HepG2 (cell line): ENCODE results near the gene KRT32. TPM values are rescaled to one million over a fixed set of nuclear protein-coding genes. Genes with fewer than 3 reads are reported as not detected.

Source experiments
- ATAC-seq: fragments of 200-7000 bp; cut with Tn5 transposase; 3 replicates; pipeline ENCODE4 v1.9.1; 2020; ENCODE audit warnings: mild to moderate bottlenecking, moderate library complexity
- BruUV-seq: library from RNA; stranded (reverse); fragments of 400-500 nt; replicated peaks from 2 replicates; lab custom pipeline; 2021; lab: Mats Ljungman, UMichigan
- CTCF ChIA-PET: fragments of 300-600 bp; formaldehyde crosslinking; extraction: SDS; loops from one replicate; lab custom pipeline; 2021; ENCODE audit warnings: low total read pairs, inconsistent platforms, low intra/inter-chr PET ratio; lab: Yijun Ruan, JAX
- POLR2A ChIA-PET: fragments of 350-600 bp; sonication (Branson Sonifier 250); formaldehyde crosslinking; loops from one replicate; lab custom pipeline; 2020; ENCODE audit warnings: antibody characterized with exemption, inconsistent platforms; lab: Yijun Ruan, JAX
- DNase-seq: peaks from one replicate; pipeline ENCODE4 v3.0.0-alpha.2; 2015; ENCODE audit warnings: low spot score
- FAIRE-seq: peaks from 3 replicates; lab custom pipeline; 2011; peaks lifted over from hg19 to GRCh38; lab: Jason Lieb, UNC
- H2AFZ ChIP-seq: one replicate; pipeline ENCODE4 v1.6.1; 2011; ENCODE audit warnings: low read length, inconsistent platforms
- H3K27ac ChIP-seq: fragments of 300-600 bp; 3 replicates; pipeline ENCODE4 v1.8.0; 2011; ENCODE audit warnings: mixed run types, mild to moderate bottlenecking, mixed read lengths, low read length, inconsistent platforms; ENCODE audit not compliant: insufficient read depth; ENCODE audit errors: extremely low read length
- H3K27me3 ChIP-seq, 2 experiments: fragments of 200-600 bp in 1 of 2; 2 replicates in 1 of 2; 3 replicates in 1 of 2; pipeline versions ENCODE4 v1.6.0 to v1.8.0; 2011; ENCODE audit warnings: low read length in 2 of 2, mild to moderate bottlenecking in 2 of 2, moderate library complexity in 2 of 2, inconsistent platforms in 1 of 2; ENCODE audit not compliant: insufficient read depth in 2 of 2, control insufficient read depth in 1 of 2
- H3K36me3 ChIP-seq, 2 experiments: fragments of 200-600 bp in 1 of 2; replicated peaks in 1 of 2; 2 replicates in 1 of 2; 3 replicates in 1 of 2; pipeline versions ENCODE4 v1.5.1 to v1.8.0; 2011; ENCODE audit warnings: low read length in 2 of 2, inconsistent platforms in 1 of 2; ENCODE audit not compliant: insufficient read depth in 2 of 2, control insufficient read depth in 1 of 2
- H3K4me1 ChIP-seq: 2 replicates; pipeline ENCODE4 v1.5.1; 2012; ENCODE audit warnings: low read length, inconsistent platforms; ENCODE audit not compliant: insufficient read depth
- H3K4me2 ChIP-seq: 2 replicates; pipeline ENCODE4 v1.6.0; 2011; ENCODE audit warnings: low read depth, low read length, inconsistent platforms
- H3K4me3 ChIP-seq, 3 experiments: fragments of 200-600 bp in 1 of 3; sonication (generic), shearing (Covaris generic) in 1 of 3; replicated peaks in 1 of 3; 2 replicates each; pipeline ENCODE4 v1.5.1; 2011 to 2016; ENCODE audit warnings: low read length in 3 of 3, inconsistent platforms in 2 of 3, low read depth in 2 of 3, mild to moderate bottlenecking in 2 of 3, control low read depth in 1 of 3, mixed read lengths in 1 of 3; ENCODE audit not compliant: insufficient read depth in 1 of 3
- H3K79me2 ChIP-seq: one replicate; pipeline ENCODE4 v1.6.1; 2011; ENCODE audit warnings: low read length, inconsistent platforms; ENCODE audit not compliant: insufficient read depth
- H3K9ac ChIP-seq: 2 replicates; pipeline ENCODE4 v1.6.0; 2011; ENCODE audit warnings: mild to moderate bottlenecking, low read depth, low read length, inconsistent platforms; ENCODE audit not compliant: insufficient read depth
- H3K9me3 ChIP-seq: 2 replicates; pipeline ENCODE4 v1.5.1; 2012; ENCODE audit warnings: mild to moderate bottlenecking, low read length
- H4K20me1 ChIP-seq: 2 replicates; pipeline ENCODE4 v1.6.0; 2011; ENCODE audit warnings: inconsistent platforms, mild to moderate bottlenecking, low read length, moderate library complexity; ENCODE audit not compliant: insufficient read depth
- AGO1 ChIP-seq: fragments of 200-400 bp; formaldehyde crosslinking; IDR thresholded peaks from 2 replicates; pipeline ENCODE4 v1.6.1; 2017; ENCODE audit warnings: mild to moderate bottlenecking, low read depth, low read length, moderate library complexity; ENCODE audit not compliant: poor library complexity, severe bottlenecking
- FOXK2 ChIP-seq: fragments of 450-650 bp; IDR thresholded peaks from 2 replicates; pipeline ENCODE4 v1.6.1; 2016
- GPN1 ChIP-seq: sonication (generic); formaldehyde crosslinking; IDR thresholded peaks from 2 replicates; pipeline ENCODE4 v1.5.1; 2020; ENCODE audit warnings: missing genetic modification reagents, borderline replicate concordance
- HNF4G ChIP-seq, 2 experiments: sonication (generic) in 1 of 2; formaldehyde crosslinking in 1 of 2; IDR thresholded peaks; 2 replicates each; pipeline versions ENCODE4 v1.4.0 to v1.6.1; 2011 to 2020; ENCODE audit warnings: borderline replicate concordance in 2 of 2, low read depth in 2 of 2, mild to moderate bottlenecking in 2 of 2, low read length in 1 of 2, missing genetic modification reagents in 1 of 2, moderate library complexity in 1 of 2
- KDM1A ChIP-seq: IDR thresholded peaks from 2 replicates; pipeline ENCODE4 v1.6.1; 2016; ENCODE audit warnings: missing compliant biosample characterization
- MED1 ChIP-seq: sonication (generic); formaldehyde crosslinking; IDR thresholded peaks from 2 replicates; pipeline ENCODE4 v1.4.0; 2020; ENCODE audit warnings: missing genetic modification reagents
- NR2F6 ChIP-seq, 2 experiments: IDR thresholded peaks; 2 replicates each; pipeline ENCODE4 v1.6.1; 2016; ENCODE audit warnings: antibody characterized with exemption in 1 of 2, mild to moderate bottlenecking in 1 of 2
- PREB ChIP-seq: sonication (generic); formaldehyde crosslinking; IDR thresholded peaks from 2 replicates; pipeline ENCODE4 v1.4.0; 2020; ENCODE audit warnings: missing genetic modification reagents
- RXRB ChIP-seq: IDR thresholded peaks from 2 replicates; pipeline ENCODE4 v1.6.1; 2016; ENCODE audit warnings: borderline replicate concordance, missing genetic modification reagents, missing compliant biosample characterization
- ZNF24 ChIP-seq: fragments of 450-650 bp; IDR thresholded peaks from 2 replicates; pipeline ENCODE4 v1.6.1; 2017; ENCODE audit warnings: antibody characterized with exemption, mild to moderate bottlenecking
- ZNF333 ChIP-seq: sonication (generic); formaldehyde crosslinking; IDR thresholded peaks from 2 replicates; pipeline ENCODE4 v1.4.0; 2020; ENCODE audit warnings: mild to moderate bottlenecking, missing genetic modification reagents, borderline replicate concordance
- ZNF343 ChIP-seq: sonication (generic); formaldehyde crosslinking; IDR thresholded peaks from 2 replicates; pipeline ENCODE4 v1.4.0; 2020; ENCODE audit warnings: mild to moderate bottlenecking, missing genetic modification reagents
- ZNF441 ChIP-seq: sonication (generic); formaldehyde crosslinking; IDR thresholded peaks from 2 replicates; pipeline ENCODE4 v1.7.0; 2021; ENCODE audit warnings: missing genetic modification reagents, borderline replicate concordance
- ZNF670 ChIP-seq: sonication (generic); formaldehyde crosslinking; IDR thresholded peaks from 2 replicates; pipeline ENCODE4 v1.8.0; 2022; ENCODE audit warnings: mild to moderate bottlenecking, missing genetic modification reagents, borderline replicate concordance
- ZNF891 ChIP-seq: sonication (generic); formaldehyde crosslinking; IDR thresholded peaks from 2 replicates; pipeline ENCODE4 v1.5.0; 2020; ENCODE audit warnings: mild to moderate bottlenecking, missing genetic modification reagents
- WGBS: methylation state at CpG from one replicate; pipeline ENCODE4 v1.1.6; 2017; ENCODE audit warnings: low lambda C conversion rate; 5-methylcytosine and 5-hydroxymethylcytosine counted together
- in situ Hi-C: cut with HindIII; loops from 2 replicates; pipeline ENCODE4 v1.10.0; 2017; ENCODE audit warnings: low pct_unique_long_range_greater_than_20kb; ENCODE audit not compliant: extremely low pct_ligation_motif_present
- intact Hi-C: fragments of 100-400 bp; cut with micrococcal nuclease; formaldehyde crosslinking; loops from one replicate; pipeline ENCODE4 v1.10.0; 2022; ENCODE audit not compliant: unreplicated experiment
- polyA plus RNA-seq, 8 experiments: library from polyadenylated mRNA; depleted of rRNA in 3 of 8; stranded (reverse) in 7 of 8; unstranded in 1 of 8; fragments of >200 nt; fragmentation: Illumina TruSeq in 4 of 8; extraction: Trizol in 4 of 8; gene quantifications; 2 replicates each; pipeline versions ENCODE4 v1.2.1 to v1.2.3, GENCODE V29; 2011 to 2016; ENCODE audit warnings: low read depth in 4 of 8, missing spikeins in 1 of 8, mixed read lengths in 1 of 8; ENCODE audit not compliant: insufficient read depth in 1 of 8
- total RNA-seq, 5 experiments: library from RNA; depleted of rRNA; stranded (reverse); fragments of >200 nt; fragmentation: Illumina TruSeq; extraction: Trizol; gene quantifications; 2 replicates each; pipeline ENCODE4 v1.2.3, GENCODE V29; 2016; ENCODE audit warnings: low read depth in 1 of 5
- TF ChIP-seq, protein P1 (sequence below): sonication (generic); formaldehyde crosslinking; conservative IDR thresholded peaks from 2 replicates; pipeline ENCODE4 v1.4.0; 2020; ENCODE audit warnings: missing genetic modification reagents
- TF ChIP-seq, protein P2 (sequence below): sonication (generic); formaldehyde crosslinking; IDR thresholded peaks from 2 replicates; pipeline ENCODE4 v1.8.1; 2023; ENCODE audit warnings: mild to moderate bottlenecking, moderate library complexity, missing genetic modification reagents
- TF ChIP-seq, protein P3 (sequence below): sonication (generic); formaldehyde crosslinking; IDR thresholded peaks from 2 replicates; pipeline ENCODE4 v1.4.0; 2020; ENCODE audit warnings: missing genetic modification reagents
- TF ChIP-seq, protein P4 (sequence below): IDR thresholded peaks from 2 replicates; pipeline ENCODE4 v1.6.1; 2016; ENCODE audit warnings: mild to moderate bottlenecking

Gene KRT32
- total and polyA plus RNA-seq, 2 of the 13 experiments (the other 11 are each of a cell fraction or from before 2014, with no cell fraction given), result not detected

DNA sequence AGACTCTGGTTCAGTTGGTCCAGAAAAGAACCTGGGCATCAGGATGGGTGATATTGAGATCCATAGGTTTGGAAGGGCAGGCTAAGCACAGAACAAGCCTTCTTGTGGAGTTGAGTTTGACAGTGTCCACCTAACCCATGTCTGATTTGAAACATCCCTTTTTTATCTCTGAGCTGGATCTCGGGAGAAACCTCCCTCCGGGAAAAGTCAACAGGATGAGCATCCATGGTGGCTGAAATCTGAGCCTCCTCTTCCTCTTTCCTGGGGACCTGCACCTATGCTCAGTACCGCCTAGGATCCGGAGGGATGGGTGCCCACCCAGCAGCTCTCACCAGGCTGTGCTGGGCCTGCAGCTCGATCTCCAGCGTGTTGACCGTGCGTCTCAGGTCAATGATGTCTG is 3.4 kb downstream of the KRT32 start (continued):
- TF ChIP-seq, protein P1, sequence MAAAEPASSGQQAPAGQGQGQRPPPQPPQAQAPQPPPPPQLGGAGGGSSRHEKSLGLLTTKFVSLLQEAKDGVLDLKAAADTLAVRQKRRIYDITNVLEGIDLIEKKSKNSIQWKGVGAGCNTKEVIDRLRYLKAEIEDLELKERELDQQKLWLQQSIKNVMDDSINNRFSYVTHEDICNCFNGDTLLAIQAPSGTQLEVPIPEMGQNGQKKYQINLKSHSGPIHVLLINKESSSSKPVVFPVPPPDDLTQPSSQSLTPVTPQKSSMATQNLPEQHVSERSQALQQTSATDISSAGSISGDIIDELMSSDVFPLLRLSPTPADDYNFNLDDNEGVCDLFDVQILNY (CRISPR knock-in tag), result no peak
- TF ChIP-seq ZNF24 (no peak), ZNF441 (CRISPR knock-in tag) (no peak), ZNF333 (CRISPR knock-in tag) (no peak), MED1 (no peak), PREB (no peak)
- TF ChIP-seq, protein P2, sequence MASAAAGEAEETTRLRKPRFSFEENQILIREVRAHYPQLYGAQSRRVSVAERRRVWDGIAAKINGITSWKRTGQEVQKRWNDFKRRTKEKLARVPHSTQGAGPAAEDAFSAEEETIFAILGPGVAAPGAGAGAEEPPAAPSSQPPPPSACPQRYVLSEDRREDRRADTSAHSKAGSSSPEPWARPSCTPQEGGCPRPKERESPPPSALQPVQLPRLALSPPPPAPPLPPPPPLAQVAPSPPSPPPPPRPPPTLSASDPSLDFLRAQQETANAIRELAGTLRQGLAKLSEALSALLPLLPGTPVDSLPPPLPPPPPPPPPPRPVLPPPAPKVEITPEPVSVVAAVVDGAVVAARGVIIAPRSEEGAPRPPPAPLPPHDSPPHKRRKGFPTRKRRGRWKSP (CRISPR knock-in tag), result no peak
- TF ChIP-seq, all 625 proteins: peak for 0

DNA sequence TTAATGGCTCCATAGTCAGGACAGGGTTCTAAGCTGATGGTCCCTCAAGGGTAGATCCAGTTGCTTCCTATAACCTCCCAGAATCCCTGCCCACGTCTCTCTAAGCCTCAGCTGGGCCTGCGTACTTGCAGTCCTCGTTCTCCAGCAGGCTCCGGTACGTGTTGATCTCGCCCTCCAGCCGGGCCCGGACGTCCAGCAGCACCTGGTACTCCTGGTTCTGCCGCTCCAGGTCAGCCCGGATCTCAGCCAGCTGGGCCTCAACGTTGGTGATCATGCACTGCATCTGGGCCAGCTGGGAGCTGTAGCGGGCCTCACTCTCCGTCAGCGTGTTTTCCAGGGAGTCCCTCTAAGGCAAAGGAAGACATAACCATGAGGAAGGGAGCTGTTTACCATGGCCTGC is 4.5 kb downstream of the KRT32 start:
- DNase-seq (no peak), ATAC-seq (no peak), FAIRE-seq (no peak)
- no peaks in the 10 kb centered on the region for H3K9me3 ChIP-seq
- H3K27ac ChIP-seq, result no peak overlapping the region
- no TSS peak for BruUV-seq
- no peaks in the 10 kb centered on the region for H3K4me1 ChIP-seq
- no peak overlapping the region for H3K4me2 ChIP-seq
- H3K36me3 ChIP-seq, result no peaks in the 10 kb centered on the region
- no peaks in the 10 kb centered on the region for H4K20me1 ChIP-seq
- POLR2A ChIA-PET, result no interaction called here
- in situ Hi-C loops, result no loop called here
- no peak overlapping the region for H3K9ac ChIP-seq
- 47% methylated on average over 13 of the region's 15 CpGs for WGBS
- CTCF ChIA-PET, result no interaction called here
- no peak overlapping the region for H3K4me3 ChIP-seq
- intact Hi-C loops, result no loop called here
- H3K79me2 ChIP-seq, result no peaks in the 10 kb centered on the region
- H2AFZ ChIP-seq, result no peak overlapping the region
- peaks cover 2 to 39% of the 10 kb centered on the region in 2 experiments; a peak in 3 of 5 replicates for H3K27me3 ChIP-seq
- no peak for TF ChIP-seq ZNF343
- TF ChIP-seq, protein P3, sequence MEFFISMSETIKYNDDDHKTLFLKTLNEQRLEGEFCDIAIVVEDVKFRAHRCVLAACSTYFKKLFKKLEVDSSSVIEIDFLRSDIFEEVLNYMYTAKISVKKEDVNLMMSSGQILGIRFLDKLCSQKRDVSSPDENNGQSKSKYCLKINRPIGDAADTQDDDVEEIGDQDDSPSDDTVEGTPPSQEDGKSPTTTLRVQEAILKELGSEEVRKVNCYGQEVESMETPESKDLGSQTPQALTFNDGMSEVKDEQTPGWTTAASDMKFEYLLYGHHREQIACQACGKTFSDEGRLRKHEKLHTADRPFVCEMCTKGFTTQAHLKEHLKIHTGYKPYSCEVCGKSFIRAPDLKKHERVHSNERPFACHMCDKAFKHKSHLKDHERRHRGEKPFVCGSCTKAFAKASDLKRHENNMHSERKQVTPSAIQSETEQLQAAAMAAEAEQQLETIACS, result no peak
- TF ChIP-seq FOXK2, result no peak
- no peak for TF ChIP-seq HNF4G (IDR thresholded peaks at IDR 0.05; ENCODE audit: borderline replicate concordance, low read depth, low read length)
- TF ChIP-seq HNF4G (CRISPR knock-in tag; IDR thresholded peaks at IDR 0.05; ENCODE audit: borderline replicate concordance, low read depth), result no peak
- TF ChIP-seq ZNF891 (CRISPR knock-in tag), result no peak
- no peak for TF ChIP-seq AGO1
- TF ChIP-seq RXRB (CRISPR knock-in tag), result no peak
- TF ChIP-seq, protein P4, sequence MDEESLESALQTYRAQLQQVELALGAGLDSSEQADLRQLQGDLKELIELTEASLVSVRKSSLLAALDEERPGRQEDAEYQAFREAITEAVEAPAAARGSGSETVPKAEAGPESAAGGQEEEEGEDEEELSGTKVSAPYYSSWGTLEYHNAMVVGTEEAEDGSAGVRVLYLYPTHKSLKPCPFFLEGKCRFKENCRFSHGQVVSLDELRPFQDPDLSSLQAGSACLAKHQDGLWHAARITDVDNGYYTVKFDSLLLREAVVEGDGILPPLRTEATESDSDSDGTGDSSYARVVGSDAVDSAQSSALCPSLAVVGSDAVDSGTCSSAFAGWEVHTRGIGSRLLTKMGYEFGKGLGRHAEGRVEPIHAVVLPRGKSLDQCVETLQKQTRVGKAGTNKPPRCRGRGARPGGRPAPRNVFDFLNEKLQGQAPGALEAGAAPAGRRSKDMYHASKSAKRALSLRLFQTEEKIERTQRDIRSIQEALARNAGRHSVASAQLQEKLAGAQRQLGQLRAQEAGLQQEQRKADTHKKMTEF (CRISPR knock-in tag), result no peak
- TF ChIP-seq ZNF670, result no peak
- TF ChIP-seq KDM1A (CRISPR knock-in tag), result no peak
- TF ChIP-seq NR2F6 (IDR thresholded peaks at IDR 0.05), result no peak
- no peak for TF ChIP-seq NR2F6 (CRISPR knock-in tag; IDR thresholded peaks at IDR 0.05)
- no peak for TF ChIP-seq GPN1 (CRISPR knock-in tag)
